H9 (cell line): ENCODE measurements around the gene LPXN. TPM values are rescaled to one million over a fixed set of nuclear protein-coding genes. Genes with fewer than 3 reads are reported as not detected.

Source experiments
- DNase-seq: peaks from one replicate; pipeline ENCODE4 v3.0.0-alpha.2; 2017
- H2AFZ ChIP-seq: one replicate; pipeline ENCODE4 v1.6.1; 2013; ENCODE audit warnings: mild to moderate bottlenecking, low read length, control low read depth, moderate library complexity
- H2AK5ac ChIP-seq: 2 replicates; pipeline ENCODE4 v1.6.1; 2013; ENCODE audit warnings: low read length, control low read depth, mixed read lengths; ENCODE audit not compliant: insufficient read length
- H2BK120ac ChIP-seq: one replicate; pipeline ENCODE4 v1.6.1; 2013; ENCODE audit warnings: low read depth, mild to moderate bottlenecking, low read length, control low read depth, inconsistent platforms; ENCODE audit not compliant: poor library complexity, severe bottlenecking
- H2BK12ac ChIP-seq: 2 replicates; pipeline ENCODE4 v1.6.1; 2013; ENCODE audit warnings: low read length, control low read depth, mixed read lengths, low read depth; ENCODE audit not compliant: insufficient read length
- H2BK15ac ChIP-seq: 2 replicates; pipeline ENCODE4 v1.6.1; 2013; ENCODE audit warnings: low read depth, low read length, control low read depth
- H2BK20ac ChIP-seq: one replicate; pipeline ENCODE4 v1.6.1; 2013; ENCODE audit warnings: low read depth, mild to moderate bottlenecking, low read length, control low read depth, inconsistent platforms; ENCODE audit not compliant: poor library complexity, severe bottlenecking
- H2BK5ac ChIP-seq: 2 replicates; pipeline ENCODE4 v1.6.1; 2013; ENCODE audit warnings: low read length, control low read depth, mixed read lengths; ENCODE audit not compliant: insufficient read length
- H3K14ac ChIP-seq: 2 replicates; pipeline ENCODE4 v1.6.1; 2013; ENCODE audit warnings: low read length, control low read depth; ENCODE audit not compliant: insufficient read depth
- H3K18ac ChIP-seq: 2 replicates; pipeline ENCODE4 v1.6.1; 2013; ENCODE audit warnings: low read depth, mild to moderate bottlenecking, mixed read lengths, low read length, control low read depth; ENCODE audit not compliant: insufficient read length
- H3K23ac ChIP-seq: 2 replicates; pipeline ENCODE4 v1.6.1; 2013; ENCODE audit warnings: low read length, control low read depth, mixed read lengths, low read depth; ENCODE audit not compliant: insufficient read length
- H3K23me2 ChIP-seq: 2 replicates; pipeline ENCODE4 v1.6.1; 2013; ENCODE audit warnings: low read depth, mild to moderate bottlenecking, mixed read lengths, low read length, control low read depth; ENCODE audit not compliant: insufficient read length, poor library complexity, severe bottlenecking
- H3K27ac ChIP-seq: 2 replicates; pipeline ENCODE4 v1.5.1; 2013; ENCODE audit warnings: low read length, control low read depth, mixed read lengths, low read depth; ENCODE audit not compliant: insufficient read length
- H3K27me3 ChIP-seq: 2 replicates; pipeline ENCODE4 v1.6.1; 2013; ENCODE audit warnings: low read length, control low read depth, inconsistent platforms; ENCODE audit not compliant: insufficient read depth
- H3K4ac ChIP-seq: 2 replicates; pipeline ENCODE4 v1.6.1; 2013; ENCODE audit warnings: low read depth, mild to moderate bottlenecking, control low read depth, inconsistent platforms, low read length, moderate library complexity
- H3K4me1 ChIP-seq: 2 replicates; pipeline ENCODE4 v1.6.1; 2013; ENCODE audit warnings: low read length, control low read depth, inconsistent platforms; ENCODE audit not compliant: insufficient read depth
- H3K4me2 ChIP-seq: 2 replicates; pipeline ENCODE4 v1.6.1; 2013; ENCODE audit warnings: low read length, control low read depth, mixed read lengths; ENCODE audit not compliant: insufficient read length, insufficient read depth
- H3K56ac ChIP-seq: 2 replicates; pipeline ENCODE4 v1.6.1; 2013; ENCODE audit warnings: low read depth, mild to moderate bottlenecking, mixed read lengths, low read length, control low read depth; ENCODE audit not compliant: insufficient read length
- H3K79me1 ChIP-seq: 2 replicates; pipeline ENCODE4 v1.6.1; 2013; ENCODE audit warnings: low read depth, mild to moderate bottlenecking, moderate library complexity, low read length, control low read depth, inconsistent platforms; ENCODE audit not compliant: insufficient read depth, poor library complexity, severe bottlenecking
- H3K79me2 ChIP-seq: 2 replicates; pipeline ENCODE4 v1.6.1; 2013; ENCODE audit warnings: low read length, control low read depth, inconsistent platforms; ENCODE audit not compliant: insufficient read depth
- H3K9ac ChIP-seq: 2 replicates; pipeline ENCODE4 v1.6.1; 2013; ENCODE audit warnings: low read length, control low read depth, mixed read lengths; ENCODE audit not compliant: insufficient read length; ENCODE audit errors: extremely low read depth
- H3K9me3 ChIP-seq: one replicate; pipeline ENCODE4 v1.6.1; 2013; ENCODE audit warnings: low read depth, low read length, inconsistent platforms; ENCODE audit not compliant: control insufficient read depth
- H3T11ph ChIP-seq: one replicate; pipeline ENCODE4 v1.6.1; 2013; ENCODE audit warnings: mild to moderate bottlenecking, low read length, control low read depth, inconsistent platforms
- H4K20me1 ChIP-seq: one replicate; pipeline ENCODE4 v1.6.1; 2013; ENCODE audit not compliant: control insufficient read depth, insufficient read length, insufficient read depth
- H4K5ac ChIP-seq: 2 replicates; pipeline ENCODE4 v1.6.1; 2013; ENCODE audit warnings: low read depth, mild to moderate bottlenecking, mixed read lengths, low read length, control low read depth; ENCODE audit not compliant: insufficient read length
- H4K8ac ChIP-seq: replicated peaks from 2 replicates; pipeline ENCODE4 v1.6.1; 2013; ENCODE audit warnings: low read length, control low read depth, mixed read lengths, low read depth; ENCODE audit not compliant: insufficient read length
- H4K91ac ChIP-seq: 2 replicates; pipeline ENCODE4 v1.6.1; 2013; ENCODE audit warnings: low read depth, mild to moderate bottlenecking, moderate library complexity, mixed read lengths, low read length, control low read depth; ENCODE audit not compliant: insufficient read length
- H3K27ac Mint-ChIP-seq, 3 experiments: 2 replicates in 2 of 3; 3 replicates in 1 of 3; pipeline ENCODE4 v1.8.0; 2020 to 2021; ENCODE audit warnings: mixed read lengths in 3 of 3, mild to moderate bottlenecking in 1 of 3, moderate library complexity in 1 of 3
- H3K27me3 Mint-ChIP-seq: 2 replicates; pipeline ENCODE4 v1.8.0; 2021; ENCODE audit warnings: low read depth, mild to moderate bottlenecking, moderate library complexity, mixed read lengths
- H3K36me3 Mint-ChIP-seq, 3 experiments: 2 replicates in 2 of 3; 3 replicates in 1 of 3; pipeline ENCODE4 v1.8.0; 2020 to 2021; ENCODE audit warnings: low read depth in 3 of 3, mixed read lengths in 3 of 3; ENCODE audit not compliant: insufficient read depth in 1 of 3
- H3K4me1 Mint-ChIP-seq, 2 experiments: 2 replicates each; pipeline ENCODE4 v1.8.0; 2020; ENCODE audit warnings: mixed read lengths in 2 of 2
- H3K4me3 Mint-ChIP-seq, 2 experiments: 2 replicates in 1 of 2; 3 replicates in 1 of 2; pipeline ENCODE4 v1.8.0; 2020 to 2021; ENCODE audit warnings: mild to moderate bottlenecking in 2 of 2, mixed read lengths in 2 of 2, moderate library complexity in 1 of 2
- H3K9me3 Mint-ChIP-seq, 2 experiments: 2 replicates in 1 of 2; 3 replicates in 1 of 2; pipeline ENCODE4 v1.8.0; 2020; ENCODE audit warnings: mild to moderate bottlenecking in 2 of 2, mixed read lengths in 2 of 2, moderate library complexity in 1 of 2
- WGBS: extraction: QIAGEN DNeasy Blood & Tissue Kit; methylation state at CpG from one replicate; pipeline ENCODE4 v1.1.7; 2013; ENCODE audit warnings: missing lambda C conversion rate, low lambda C conversion rate, mixed read lengths; ENCODE audit not compliant: insufficient read length; ENCODE audit errors: extremely low coverage; 5-methylcytosine and 5-hydroxymethylcytosine counted together
- total RNA-seq: library from RNA; stranded (reverse); gene quantifications from 2 replicates; pipeline ENCODE4 v1.2.1, GENCODE V29; 2021
- TF ChIP-seq, protein P1 (sequence below): fragments of 200-600 bp; sonication (generic); conservative IDR thresholded peaks from 3 replicates; pipeline ENCODE4 v1.8.0; 2021; ENCODE audit warnings: antibody characterized with exemption, mild to moderate bottlenecking

The LPXN gene
- total RNA-seq, 1 experiment from 2014 or later, result 1.4 TPM

DNA sequence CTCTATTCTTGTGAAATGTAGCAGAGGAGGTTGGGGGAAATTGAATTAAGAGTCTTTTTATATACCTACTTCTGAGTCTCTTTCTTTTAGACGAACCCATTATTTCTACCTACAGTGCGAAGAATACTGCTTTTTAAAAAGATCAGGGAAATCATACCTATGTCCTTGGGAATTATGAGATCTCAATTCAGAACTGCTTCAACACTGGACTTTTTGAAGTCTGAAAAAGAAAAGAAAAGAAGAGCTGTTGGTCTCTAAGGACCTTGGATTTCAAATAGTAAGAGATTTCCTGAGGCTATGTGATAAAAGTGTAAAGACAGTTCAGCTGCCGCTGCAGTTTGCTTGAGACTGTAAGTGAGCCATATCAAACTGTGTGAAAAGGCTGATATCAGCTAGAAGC, 64.0 kb downstream of the LPXN start:
- no peaks in the 10 kb centered on the region for H3K9me3 ChIP-seq
- no peak overlapping the region for H3K14ac ChIP-seq
- no peaks in the 10 kb centered on the region for H3K23me2 ChIP-seq
- H3T11ph ChIP-seq, result no peak overlapping the region
- no peak overlapping the region for H2BK120ac ChIP-seq
- H4K8ac ChIP-seq, result no peak overlapping the region
- no peaks in the 10 kb centered on the region for H3K9me3 Mint-ChIP-seq
- H3K4me1 Mint-ChIP-seq, result peaks cover 11% of the 10 kb centered on the region in 2 experiments
- H3K4me3 Mint-ChIP-seq, result no peak overlapping the region
- no peak overlapping the region for H3K27ac ChIP-seq
- H3K4me1 ChIP-seq, result no peaks in the 10 kb centered on the region
- no CpG with 5 or more reads among the region's 3 CpGs for WGBS
- H3K27ac Mint-ChIP-seq, result 0 out of 7 replicates have a peak overlapping the region, but pooled peaks of 1 of the 3 experiments have one; percentile 62
- no peaks in the 10 kb centered on the region for H3K27me3 Mint-ChIP-seq
- no peak overlapping the region for H3K9ac ChIP-seq
- H2AK5ac ChIP-seq, result no peak overlapping the region
- no peak overlapping the region for H2BK20ac ChIP-seq
- no peak overlapping the region for H3K18ac ChIP-seq
- no peaks in the 10 kb centered on the region for H4K20me1 ChIP-seq
- H3K79me2 ChIP-seq, result no peaks in the 10 kb centered on the region
- TF ChIP-seq, protein P1, sequence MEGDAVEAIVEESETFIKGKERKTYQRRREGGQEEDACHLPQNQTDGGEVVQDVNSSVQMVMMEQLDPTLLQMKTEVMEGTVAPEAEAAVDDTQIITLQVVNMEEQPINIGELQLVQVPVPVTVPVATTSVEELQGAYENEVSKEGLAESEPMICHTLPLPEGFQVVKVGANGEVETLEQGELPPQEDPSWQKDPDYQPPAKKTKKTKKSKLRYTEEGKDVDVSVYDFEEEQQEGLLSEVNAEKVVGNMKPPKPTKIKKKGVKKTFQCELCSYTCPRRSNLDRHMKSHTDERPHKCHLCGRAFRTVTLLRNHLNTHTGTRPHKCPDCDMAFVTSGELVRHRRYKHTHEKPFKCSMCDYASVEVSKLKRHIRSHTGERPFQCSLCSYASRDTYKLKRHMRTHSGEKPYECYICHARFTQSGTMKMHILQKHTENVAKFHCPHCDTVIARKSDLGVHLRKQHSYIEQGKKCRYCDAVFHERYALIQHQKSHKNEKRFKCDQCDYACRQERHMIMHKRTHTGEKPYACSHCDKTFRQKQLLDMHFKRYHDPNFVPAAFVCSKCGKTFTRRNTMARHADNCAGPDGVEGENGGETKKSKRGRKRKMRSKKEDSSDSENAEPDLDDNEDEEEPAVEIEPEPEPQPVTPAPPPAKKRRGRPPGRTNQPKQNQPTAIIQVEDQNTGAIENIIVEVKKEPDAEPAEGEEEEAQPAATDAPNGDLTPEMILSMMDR, result no peak
- no peak overlapping the region for H3K56ac ChIP-seq
- no peak overlapping the region for H3K4ac ChIP-seq
- no peaks in the 10 kb centered on the region for H3K27me3 ChIP-seq
- no peaks in the 10 kb centered on the region for H3K79me1 ChIP-seq
- no peak overlapping the region for H4K91ac ChIP-seq
- no peak overlapping the region for H4K5ac ChIP-seq
- H2BK15ac ChIP-seq, result no peak overlapping the region
- H2AFZ ChIP-seq, result no peak overlapping the region
- DNase-seq, result no peak
- no peak overlapping the region for H2BK12ac ChIP-seq
- H3K4me2 ChIP-seq, result no peak overlapping the region
- H2BK5ac ChIP-seq, result no peak overlapping the region
- H3K36me3 Mint-ChIP-seq, result no peaks in the 10 kb centered on the region
- H3K23ac ChIP-seq, result no peak overlapping the region
